ENCODE measurements around the gene TRMO.

GRCh38 chr9:97907046-97907445 is 15.3 kb downstream of the TRMO start:
- TF ChIP-seq CTCF (IDR thresholded peaks at IDR 0.05) (no peak), EP300 (IDR thresholded peaks at IDR 0.05) (no peak)
